H1 (cell line): ENCODE data around the gene CADPS. TPM values are rescaled to one million over a fixed set of nuclear protein-coding genes. Genes with fewer than 3 reads are reported as not detected.

Experiments
- CTCF ChIA-PET: fragments of 300-600 bp; sonication (Branson Sonifier 250); formaldehyde crosslinking; loops from one replicate; lab custom pipeline; 2021; ENCODE audit not compliant: partially characterized antibody; lab: Charles Lee
- POLR2A ChIA-PET: fragments of 300-600 bp; sonication (Branson Sonifier 250); formaldehyde crosslinking; loops from one replicate; lab custom pipeline; 2021; ENCODE audit warnings: inconsistent platforms; ENCODE audit not compliant: partially characterized antibody; lab: Charles Lee
- DNase-seq, 2 experiments: peaks; one replicate each; pipeline versions ENCODE4 v3.0.0 to v3.0.0-alpha.2; 2010 to 2022; ENCODE audit warnings: low spot score in 2 of 2, low read depth in 1 of 2, mixed read lengths in 1 of 2
- FAIRE-seq: peaks from 2 replicates; lab custom pipeline; 2011; peaks lifted over from hg19 to GRCh38; lab: Jason Lieb, UNC
- H2AFZ ChIP-seq: 2 replicates; pipeline ENCODE4 v1.8.1; 2012; ENCODE audit warnings: low read length, inconsistent platforms
- H2AK5ac ChIP-seq: 2 replicates; pipeline ENCODE4 v1.6.1; 2013; ENCODE audit warnings: low read depth, low read length
- H2BK120ac ChIP-seq: replicated peaks from 2 replicates; pipeline ENCODE3; 2013; ENCODE audit warnings: low read depth, low read length, inconsistent platforms
- H2BK12ac ChIP-seq: 2 replicates; pipeline ENCODE4 v1.6.1; 2013; ENCODE audit warnings: low read depth, low read length
- H2BK15ac ChIP-seq: 2 replicates; pipeline ENCODE4 v1.6.1; 2013; ENCODE audit warnings: low read length
- H2BK20ac ChIP-seq: 2 replicates; pipeline ENCODE4 v1.6.1; 2013; ENCODE audit warnings: low read length
- H2BK5ac ChIP-seq: 2 replicates; pipeline ENCODE4 v1.6.1; 2013; ENCODE audit warnings: low read depth, low read length
- H3K14ac ChIP-seq: 2 replicates; pipeline ENCODE4 v1.6.1; 2013; ENCODE audit warnings: inconsistent platforms; ENCODE audit not compliant: insufficient read length
- H3K18ac ChIP-seq: 2 replicates; pipeline ENCODE4 v1.6.1; 2013; ENCODE audit warnings: low read length; ENCODE audit errors: extremely low read depth
- H3K23ac ChIP-seq: 2 replicates; pipeline ENCODE4 v1.6.1; 2013; ENCODE audit warnings: inconsistent platforms; ENCODE audit not compliant: insufficient read length
- H3K23me2 ChIP-seq: 2 replicates; pipeline ENCODE4 v1.6.1; 2013; ENCODE audit warnings: low read depth, low read length
- H3K27ac ChIP-seq: 2 replicates; pipeline ENCODE4 v1.6.1; 2011; ENCODE audit warnings: low read depth, low read length, inconsistent platforms
- H3K27me3 ChIP-seq, 4 experiments: replicated peaks in 1 of 4; 1 replicate in 1 of 4; 2 replicates in 3 of 4; pipeline versions ENCODE4 v1.6.1 to v1.8.1; 2011 to 2013; ENCODE audit warnings: low read length in 3 of 4, mild to moderate bottlenecking in 3 of 4, inconsistent platforms in 2 of 4, mixed read lengths in 2 of 4, moderate library complexity in 1 of 4; ENCODE audit not compliant: control insufficient read depth in 3 of 4, insufficient read depth in 3 of 4; ENCODE audit errors: extremely low read depth in 1 of 4
- H3K36me3 ChIP-seq, 4 experiments: 2 replicates each; pipeline versions ENCODE4 v1.6.1 to v1.8.1; 2011 to 2013; ENCODE audit warnings: mild to moderate bottlenecking in 4 of 4, low read length in 3 of 4, moderate library complexity in 2 of 4, control low read depth in 1 of 4, inconsistent platforms in 1 of 4; ENCODE audit not compliant: insufficient read depth in 4 of 4, control insufficient read depth in 2 of 4
- H3K4ac ChIP-seq: replicated peaks from 2 replicates; pipeline ENCODE3; 2013; ENCODE audit warnings: low read length, low read depth, mixed read lengths, inconsistent platforms; ENCODE audit not compliant: insufficient read length
- H3K4me1 ChIP-seq, 4 experiments: replicated peaks in 1 of 4; 1 replicate in 1 of 4; 2 replicates in 3 of 4; pipeline versions ENCODE4 v1.6.1 to v1.8.1; 2011 to 2013; ENCODE audit warnings: low read length in 3 of 4, inconsistent platforms in 2 of 4, mixed read lengths in 1 of 4; ENCODE audit not compliant: insufficient read depth in 4 of 4, control insufficient read depth in 3 of 4
- H3K4me2 ChIP-seq, 2 experiments: 2 replicates each; pipeline versions ENCODE4 v1.6.1 to v1.8.1; 2011 to 2013; ENCODE audit warnings: low read depth in 2 of 2, low read length in 2 of 2, control low read depth in 1 of 2, inconsistent platforms in 1 of 2, mild to moderate bottlenecking in 1 of 2; ENCODE audit not compliant: insufficient read depth in 1 of 2
- H3K4me3 ChIP-seq, 4 experiments: fragments of 200-600, 300-600 bp in 1 of 4; sonication (generic), shearing (Covaris generic), sonication (Bioruptor Twin) in 1 of 4; 2 replicates each; pipeline versions ENCODE4 v1.5.1 to v1.8.1; 2011 to 2016; ENCODE audit warnings: low read length in 4 of 4, low read depth in 3 of 4, control low read depth in 2 of 4, inconsistent platforms in 2 of 4, mild to moderate bottlenecking in 2 of 4, mixed read lengths in 1 of 4, moderate library complexity in 1 of 4; ENCODE audit not compliant: insufficient read depth in 2 of 4; ENCODE audit errors: extremely low read depth in 1 of 4
- H3K56ac ChIP-seq: replicated peaks from 2 replicates; pipeline ENCODE3; 2013; ENCODE audit warnings: low read depth, mild to moderate bottlenecking, mixed read lengths, low read length, inconsistent platforms; ENCODE audit not compliant: insufficient read length
- H3K79me1 ChIP-seq: 2 replicates; pipeline ENCODE4 v1.6.1; 2013; ENCODE audit warnings: low read depth, low read length, control low read depth
- H3K79me2 ChIP-seq, 2 experiments: 2 replicates each; pipeline versions ENCODE4 v1.6.1 to v1.8.1; 2012 to 2013; ENCODE audit warnings: low read length in 2 of 2, mild to moderate bottlenecking in 2 of 2, inconsistent platforms in 1 of 2; ENCODE audit not compliant: insufficient read depth in 2 of 2, control insufficient read depth in 1 of 2
- H3K9ac ChIP-seq, 4 experiments: replicated peaks in 1 of 4; 1 replicate in 1 of 4; 2 replicates in 3 of 4; pipeline versions ENCODE4 v1.6.1 to v1.8.1; 2011 to 2013; ENCODE audit warnings: low read depth in 3 of 4, low read length in 3 of 4, control low read depth in 2 of 4, mild to moderate bottlenecking in 2 of 4, moderate library complexity in 2 of 4, inconsistent platforms in 1 of 4; ENCODE audit errors: extremely low read depth in 1 of 4
- H3K9me3 ChIP-seq, 2 experiments: 2 replicates each; pipeline versions ENCODE4 v1.6.1 to v1.8.1; 2012 to 2013; ENCODE audit warnings: mild to moderate bottlenecking in 2 of 2, moderate library complexity in 2 of 2, control low read depth in 1 of 2, inconsistent platforms in 1 of 2, low read depth in 1 of 2, low read length in 1 of 2, mixed read lengths in 1 of 2; ENCODE audit not compliant: insufficient read depth in 2 of 2
- H4K20me1 ChIP-seq, 2 experiments: replicated peaks in 1 of 2; 2 replicates each; pipeline versions ENCODE3 to v1.8.1; 2011 to 2013; ENCODE audit warnings: inconsistent platforms in 2 of 2, low read length in 2 of 2, mild to moderate bottlenecking in 1 of 2; ENCODE audit not compliant: insufficient read depth in 2 of 2, control insufficient read depth in 1 of 2
- H4K5ac ChIP-seq: 2 replicates; pipeline ENCODE4 v1.6.1; 2013; ENCODE audit warnings: low read length, low read depth, mixed read lengths, inconsistent platforms; ENCODE audit not compliant: insufficient read length
- H4K8ac ChIP-seq: 2 replicates; pipeline ENCODE4 v1.8.0; 2013; ENCODE audit warnings: mild to moderate bottlenecking, moderate library complexity, low read length, inconsistent platforms; ENCODE audit not compliant: insufficient read depth; ENCODE audit errors: extremely low read depth
- H4K91ac ChIP-seq: replicated peaks from 2 replicates; pipeline ENCODE3; 2013; ENCODE audit warnings: low read length, mixed read lengths, inconsistent platforms; ENCODE audit not compliant: insufficient read length
- CBX5 ChIP-seq: fragments of 300-800, 300-1000 bp; sonication (generic); IDR thresholded peaks from 2 replicates; pipeline ENCODE4 v1.7.1; 2016; ENCODE audit warnings: antibody characterized with exemption, low read length, low read depth
- CBX8 ChIP-seq: fragments of 300-800, 300-1000 bp; sonication (generic); IDR thresholded peaks from 2 replicates; pipeline ENCODE4 v1.7.1; 2016; ENCODE audit warnings: low read depth, low read length, borderline replicate concordance
- CHD1 ChIP-seq: IDR thresholded peaks from 2 replicates; pipeline ENCODE4 v1.6.1; 2012; ENCODE audit warnings: low read depth, low read length, improper control_type of control experiment
- KDM5A ChIP-seq: fragments of 200-600 bp; IDR thresholded peaks from 2 replicates; pipeline ENCODE4 v1.7.1; 2012; ENCODE audit warnings: mild to moderate bottlenecking, low read length, inconsistent platforms, mixed read lengths
- PHF8 ChIP-seq: fragments of 200-600 bp; sonication (generic); conservative IDR thresholded peaks from 2 replicates; pipeline ENCODE4 v1.7.1; 2012; ENCODE audit warnings: low read depth, mild to moderate bottlenecking, inconsistent platforms, low read length, moderate library complexity
- RBBP5 ChIP-seq: IDR thresholded peaks from 2 replicates; pipeline ENCODE4 v1.7.1; 2012; ENCODE audit warnings: low read depth, mild to moderate bottlenecking, inconsistent platforms, low read length, moderate library complexity, borderline replicate concordance
- RXRA ChIP-seq: IDR thresholded peaks from 2 replicates; pipeline ENCODE4 v1.6.1; 2011; ENCODE audit warnings: low read depth, mild to moderate bottlenecking, low read length, moderate library complexity; ENCODE audit not compliant: insufficient read depth
- SIN3A ChIP-seq, 2 experiments: IDR thresholded peaks in 1 of 2; conservative IDR thresholded peaks in 1 of 2; 2 replicates each; pipeline ENCODE4 v1.6.1; 2011 to 2012; ENCODE audit warnings: low read length in 2 of 2, improper control_type of control experiment in 1 of 2, low read depth in 1 of 2, mild to moderate bottlenecking in 1 of 2
- SIRT6 ChIP-seq: IDR thresholded peaks from one replicate; pipeline ENCODE4 v1.7.1; 2012; ENCODE audit warnings: low read length, inconsistent platforms
- TEAD4 ChIP-seq: IDR thresholded peaks from 2 replicates; pipeline ENCODE4 v1.6.1; 2012; ENCODE audit warnings: low read depth, low read length, inconsistent platforms, mixed read lengths
- WGBS, 2 experiments: shearing (Covaris generic) in 1 of 2; methylation state at CpG; one replicate each; pipeline versions ENCODE4 v1.1.6 to v1.1.7; 2013 to 2015; ENCODE audit warnings: low lambda C conversion rate in 2 of 2, mixed read lengths in 2 of 2, inconsistent platforms in 1 of 2, low coverage in 1 of 2, missing lambda C conversion rate in 1 of 2; ENCODE audit not compliant: insufficient replicate concordance in 2 of 2, insufficient coverage in 1 of 2, insufficient read length in 1 of 2; ENCODE audit errors: extremely low coverage in 1 of 2, missing lambda C conversion rate in 1 of 2; 5-methylcytosine and 5-hydroxymethylcytosine counted together
- polyA plus RNA-seq, 7 experiments: library from polyadenylated mRNA; depleted of rRNA in 3 of 7; stranded (reverse) in 5 of 7; unstranded in 2 of 7; fragments of >200 nt in 5 of 7; fragments of 200-250 nt in 2 of 7; gene quantifications; 1 replicate in 5 of 7; 2 replicates in 1 of 7; 4 replicates in 1 of 7; pipeline versions ENCODE4 v1.2.1 to v1.2.3, GENCODE V29; 2011 to 2013; ENCODE audit warnings: missing spikeins in 2 of 7, mixed read lengths in 2 of 7
- total RNA-seq: library from RNA; stranded (reverse); fragmentation: NEBNext Ultra II Directional; extraction: Animal tissue kit (Norgen Biotek cat#: 25700); gene quantifications from 2 replicates; pipeline ENCODE4 v1.2.1, GENCODE V29; 2021
- TF ChIP-seq, protein P1 (sequence below): IDR thresholded peaks from 2 replicates; pipeline ENCODE4 v1.6.1; 2011; ENCODE audit warnings: low read depth, mild to moderate bottlenecking, low read length; ENCODE audit not compliant: insufficient read depth

The CADPS gene
- total and polyA plus RNA-seq, 2 of the 8 experiments (the other 6 are each of a cell fraction or from before 2014, with no cell fraction given), result 7.1 to 10.2 TPM

DNA sequence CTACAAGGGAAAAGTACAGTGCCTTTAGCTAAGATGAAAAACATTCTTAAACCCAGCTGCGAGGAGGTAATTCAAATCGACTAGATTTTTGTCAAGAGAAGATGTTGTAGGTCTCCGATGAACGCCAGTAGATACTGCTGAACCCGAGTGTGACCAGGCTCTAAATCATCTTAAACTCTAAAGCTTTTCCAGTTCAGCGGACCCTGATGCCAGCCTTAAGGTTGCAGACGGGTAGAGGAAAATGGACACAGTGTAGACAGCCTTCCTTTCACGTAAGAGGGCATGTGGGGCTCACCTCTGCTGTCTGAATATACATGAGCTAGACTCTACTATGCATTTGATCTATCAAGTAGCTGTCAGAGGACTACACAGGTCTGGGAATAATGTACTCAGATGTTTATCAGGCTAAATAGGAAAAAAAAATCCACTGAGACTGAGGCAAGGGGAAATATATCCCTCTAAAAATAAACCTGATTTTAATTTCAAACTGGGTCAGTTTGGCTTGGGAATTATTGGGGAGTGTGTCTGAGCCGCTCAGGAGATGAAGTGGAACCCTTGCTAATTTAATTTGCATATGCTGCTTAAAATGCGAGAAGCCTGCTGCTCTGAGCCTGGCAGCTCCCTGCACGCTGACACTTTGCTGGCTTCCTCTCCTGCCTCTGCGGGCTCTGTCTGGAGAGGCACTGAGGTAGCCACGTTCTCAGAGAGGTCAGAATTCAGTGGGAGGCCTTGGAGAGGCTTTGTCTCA lies 151.9 kb downstream of the CADPS start:
- Histone ChIP-seq H3K4me3 (no peak overlapping the region), H2AFZ (peak overlapping the region; percentile 55; the same call in 1 of the 2 replicates), H3K9ac (0 out of 7 replicates have a peak overlapping the region, but pooled peaks of 1 of the 4 experiments have one; percentile 6), H3K4me1 (peaks cover 3 to 9% (median 7%) of the 10 kb centered on the region in 4 experiments; a peak in 6 of 7 replicates), H3K18ac (no peak overlapping the region), H2BK15ac (no peak overlapping the region; the same call in 1 of the 2 replicates), H3K14ac (no peak overlapping the region), H3K4ac (no peak overlapping the region), H2AK5ac (no peak overlapping the region), H2BK120ac (no peak overlapping the region), H3K79me1 (no peaks in the 10 kb centered on the region), H3K27me3 (no peaks in the 10 kb centered on the region), H3K9me3 (no peaks in the 10 kb centered on the region), H3K79me2 (no peaks in the 10 kb centered on the region), H2BK20ac (no peak overlapping the region), H2BK12ac (no peak overlapping the region), H2BK5ac (no peak overlapping the region), H3K23me2 (no peaks in the 10 kb centered on the region), H4K8ac (no peak overlapping the region), H3K36me3 (no peaks in the 10 kb centered on the region), H3K4me2 (peak overlapping the region; percentile 4 to 11; a peak in 1 of 4 replicates), H4K91ac (no peak overlapping the region), H3K23ac (no peak overlapping the region), H3K56ac (no peak overlapping the region), H3K27ac (no peak overlapping the region), H4K5ac (no peak overlapping the region), H4K20me1 (peaks cover 0 to 1% of the 10 kb centered on the region in 2 experiments)
- POLR2A ChIA-PET, result interaction anchor here (0.7 to 2.1 kb wide), 4 partner anchors 12 to 73 kb away, joined by 3 to 6 read pairs (median 4); no protein-coding TSS in a partner anchor
- DNase-seq (peak in 1 of 2 experiments; percentile 53), FAIRE-seq (peak; percentile 32)
- 66% methylated on average over 13 of the region's 13 CpGs; no CpG with 5 or more reads in 1 of the 2 experiments for WGBS, 2 experiments
- CTCF ChIA-PET, result interaction anchor here (0.5 to 3.8 kb wide), 8 partner anchors 9 to 1158 kb away, joined by 3 to 23 read pairs (median 3); no protein-coding TSS in a partner anchor
- no peak for TF ChIP-seq PHF8
- no peak for TF ChIP-seq SIN3A (conservative IDR thresholded peaks at IDR 0.05 in 1 of 2, IDR thresholded peaks at IDR 0.05 in 1 of 2; ENCODE audit: low read depth in 1 of 2, low read length in 2 of 2)
- TF ChIP-seq TEAD4, result no peak
- no peak for TF ChIP-seq KDM5A
- no peak for TF ChIP-seq CHD1
- no peak for TF ChIP-seq RXRA
- TF ChIP-seq, protein P1, sequence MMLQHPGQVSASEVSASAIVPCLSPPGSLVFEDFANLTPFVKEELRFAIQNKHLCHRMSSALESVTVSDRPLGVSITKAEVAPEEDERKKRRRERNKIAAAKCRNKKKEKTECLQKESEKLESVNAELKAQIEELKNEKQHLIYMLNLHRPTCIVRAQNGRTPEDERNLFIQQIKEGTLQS, result no peak
- TF ChIP-seq CBX5, result no peak
- TF ChIP-seq RBBP5, result no peak
- no peak for TF ChIP-seq SIRT6
- no peak for TF ChIP-seq CBX8
